HG03439 (cell line): Measurements from ENCODE around the gene GNB1L.

Experiments used
- ATAC-seq: cut with Tn5 transposase; IDR thresholded peaks from one replicate; pipeline ENCODE4 v1.9.1; 2021; ENCODE audit warnings: mild to moderate bottlenecking, moderate library complexity; ENCODE audit not compliant: unreplicated experiment

Gene GNB1L

DNA sequence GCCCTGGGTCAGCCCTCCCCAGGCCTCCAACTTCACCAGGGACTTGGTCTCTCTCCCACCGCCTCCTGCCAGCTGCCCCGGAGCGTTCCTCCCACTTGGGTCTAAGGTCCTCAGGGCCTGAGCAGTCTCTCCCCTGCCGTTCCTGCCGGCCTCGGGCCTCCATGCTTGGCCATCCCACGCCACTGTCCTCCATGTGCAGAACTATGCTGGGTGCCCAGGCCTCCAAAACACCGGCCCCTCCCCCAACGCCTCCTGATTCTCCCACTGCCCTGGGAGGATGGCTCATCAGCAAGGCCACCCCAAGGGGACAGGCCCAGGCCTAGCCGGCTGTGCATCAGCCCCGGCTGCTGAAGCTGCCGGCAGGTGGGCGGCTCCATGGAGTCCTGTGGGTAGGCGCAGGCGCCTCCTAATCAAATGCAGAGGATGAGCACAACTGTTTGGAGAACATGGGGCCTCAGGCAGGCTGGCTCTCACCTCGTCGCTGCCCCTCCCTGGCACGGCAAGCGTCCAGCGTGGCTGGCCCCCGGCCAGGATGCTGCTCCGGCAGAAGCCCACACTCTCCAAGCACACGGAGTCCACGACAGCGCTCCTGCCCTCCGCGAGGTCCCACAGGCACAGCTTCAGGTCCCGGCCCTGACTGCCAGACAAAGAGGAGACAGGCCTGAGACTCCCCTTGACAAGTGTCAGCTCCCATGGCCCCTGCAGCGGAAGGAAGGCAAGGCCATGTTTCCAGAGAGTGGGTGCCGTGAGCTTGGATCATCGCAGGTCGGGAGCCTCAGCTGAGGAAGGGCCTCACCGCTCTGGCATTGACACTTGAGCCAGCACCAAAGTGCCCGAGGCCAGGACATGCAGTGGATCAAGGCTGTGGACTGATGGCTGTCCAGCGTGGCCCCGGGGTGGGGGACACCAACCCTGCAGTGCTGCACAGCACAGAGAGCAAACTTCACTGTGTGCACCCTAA, 42.6 kb downstream of the GNB1L start:
- ATAC-seq, result no peak

DNA sequence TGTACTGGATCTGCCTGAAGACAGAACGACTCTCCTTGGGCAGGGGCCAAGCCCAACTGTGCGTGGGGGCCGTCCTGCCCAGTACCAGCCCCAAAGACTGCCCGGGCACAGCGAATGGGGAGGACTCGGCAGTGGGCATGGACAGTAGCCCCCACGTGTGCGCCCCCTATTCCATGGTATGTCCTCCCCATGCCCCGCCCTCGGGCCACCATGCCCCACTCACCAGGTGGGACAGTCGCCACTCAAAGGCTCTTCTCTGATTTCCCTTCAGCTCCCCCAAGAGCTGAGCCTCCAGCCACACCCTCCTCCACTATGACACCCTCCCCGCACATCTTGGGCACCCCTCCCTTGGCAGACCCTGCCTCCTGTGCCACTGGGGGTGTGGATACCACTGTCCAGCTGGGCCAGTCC, 43.5 kb downstream of the GNB1L start:
- no peak for ATAC-seq

DNA sequence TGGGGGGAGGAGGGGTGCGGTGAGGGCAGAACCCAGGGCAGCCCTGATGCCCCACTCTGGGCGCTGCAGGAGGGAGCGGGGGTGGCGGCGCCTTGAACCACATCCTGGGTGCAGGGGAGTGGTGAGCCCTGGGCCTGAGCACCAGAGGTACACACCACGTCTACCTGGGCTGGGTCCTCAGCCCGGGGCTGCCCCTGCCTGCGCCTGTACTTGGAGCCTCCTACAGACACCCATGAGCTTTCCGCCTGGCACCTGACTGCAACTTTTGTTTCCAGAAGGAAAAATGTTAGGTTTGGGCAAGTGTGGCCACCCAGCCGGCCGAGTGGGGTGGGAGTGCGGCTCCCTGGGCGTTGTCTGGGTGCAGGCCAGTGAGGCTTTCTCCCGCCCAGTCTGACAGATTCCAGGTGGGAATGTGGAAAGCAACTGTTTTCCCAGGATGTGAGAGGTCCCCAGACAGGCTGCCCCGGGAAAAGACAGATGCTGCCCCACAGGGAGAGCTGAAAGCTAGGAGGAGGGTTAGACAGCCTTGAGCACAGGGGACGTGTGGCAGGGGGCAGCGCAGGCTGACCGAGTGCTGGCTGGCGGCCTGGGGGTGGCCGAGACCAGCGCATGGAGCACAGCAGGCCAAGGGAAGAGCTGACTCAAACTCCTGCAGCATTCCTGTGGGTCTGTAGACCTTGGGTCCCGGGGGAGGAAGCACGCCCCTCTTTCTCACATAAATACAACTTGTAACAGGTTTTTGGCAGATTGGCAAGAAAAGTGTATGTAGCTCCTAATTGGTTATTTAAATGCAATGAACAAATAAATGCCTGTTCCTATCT, 44.1 kb downstream of the GNB1L start:
- ATAC-seq, result no peak

DNA sequence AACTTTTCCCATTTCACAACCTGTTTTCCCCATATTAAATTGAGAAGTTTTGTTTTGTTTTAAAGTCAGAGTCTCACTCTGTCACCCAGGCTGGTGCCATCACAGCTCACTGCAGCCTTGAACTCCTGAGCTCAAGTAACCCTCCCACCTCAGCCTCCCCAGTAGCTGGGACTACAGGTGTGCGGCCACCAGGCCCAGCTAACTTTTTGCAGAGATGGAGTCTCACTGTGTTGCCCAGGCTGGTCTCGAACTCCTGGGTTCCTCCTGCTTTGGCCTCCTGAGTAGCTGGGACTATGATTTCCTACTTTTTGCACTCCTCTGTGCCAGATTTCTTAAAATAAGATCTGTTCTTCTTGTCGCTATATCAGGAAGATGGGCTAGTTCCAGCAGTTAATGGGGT, 44.9 kb downstream of the GNB1L start:
- ATAC-seq, result no peak

DNA sequence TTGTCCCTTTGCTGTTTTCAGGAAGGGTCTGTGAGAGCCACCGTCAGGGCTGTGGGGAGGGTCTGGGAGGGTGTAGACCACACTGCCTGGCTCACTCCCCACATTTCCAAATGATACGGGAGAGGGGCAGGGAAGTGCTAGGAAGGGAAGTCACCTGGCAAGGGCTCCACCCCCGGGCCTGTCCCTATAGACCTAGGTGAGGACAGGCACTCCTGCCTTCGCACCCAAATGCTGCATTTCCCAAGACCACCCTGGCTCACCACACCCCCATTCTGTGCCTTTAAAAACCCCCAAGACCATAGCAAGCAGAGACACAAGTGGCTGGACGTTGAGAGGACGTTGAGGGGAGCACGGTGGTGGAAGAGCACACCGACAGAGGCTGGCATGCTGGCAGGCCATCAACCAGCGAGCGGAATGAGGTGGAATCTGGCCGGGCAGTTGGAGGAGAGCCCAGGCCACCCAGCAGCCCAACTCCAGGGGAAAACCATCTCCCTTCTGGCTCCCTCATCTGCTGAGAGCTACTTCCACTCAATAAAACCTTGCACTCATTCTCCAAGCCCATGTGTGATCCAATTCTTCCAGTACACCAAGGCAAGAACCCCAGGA, 45.7 kb downstream of the GNB1L start:
- ATAC-seq, result no peak

DNA sequence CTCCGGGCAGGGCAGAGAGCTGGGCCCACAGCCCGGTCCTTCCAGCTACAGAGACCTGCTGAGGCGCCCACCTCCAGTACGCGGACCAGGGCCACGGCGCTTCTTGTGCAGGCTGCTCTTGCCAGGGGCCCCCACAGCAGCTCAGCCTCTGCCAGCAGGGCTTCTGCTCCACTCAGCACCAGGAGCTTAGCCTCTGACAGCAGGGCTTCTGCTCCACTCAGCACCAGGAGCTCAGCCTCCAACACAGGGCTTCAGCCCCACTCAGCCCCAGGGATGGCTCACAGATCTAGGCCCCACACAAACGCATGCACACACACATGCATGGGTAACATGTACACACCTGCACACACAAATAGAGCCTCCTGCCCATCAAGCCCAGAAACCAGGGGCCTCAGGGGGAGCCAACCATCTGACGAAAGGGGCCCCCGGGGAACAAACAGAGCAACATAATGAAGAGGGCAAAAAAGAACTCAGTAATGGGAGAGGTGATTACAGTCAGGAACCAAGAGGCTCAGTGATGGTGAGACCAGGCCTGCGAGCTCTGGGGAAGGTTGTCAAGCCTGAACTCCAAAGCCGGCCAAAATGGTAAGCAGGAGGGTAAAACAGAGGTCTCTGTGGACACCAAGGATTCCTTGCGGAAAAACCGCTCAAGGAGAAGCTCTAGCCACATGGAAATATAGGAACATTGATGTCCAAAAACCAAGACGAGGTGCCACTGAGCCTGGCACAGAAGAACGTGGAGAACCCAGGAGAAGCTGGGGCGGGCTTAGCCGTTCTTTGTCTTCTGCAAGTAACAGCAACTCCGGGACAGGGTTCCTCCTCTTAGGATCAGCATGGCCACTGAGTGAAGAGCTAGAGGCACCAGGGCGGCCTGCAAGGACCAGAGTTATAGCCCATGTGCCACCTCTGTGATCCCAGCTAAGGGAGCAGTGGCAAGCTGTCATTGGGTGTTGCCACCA, 46.5 kb downstream of the GNB1L start:
- no peak for ATAC-seq

DNA sequence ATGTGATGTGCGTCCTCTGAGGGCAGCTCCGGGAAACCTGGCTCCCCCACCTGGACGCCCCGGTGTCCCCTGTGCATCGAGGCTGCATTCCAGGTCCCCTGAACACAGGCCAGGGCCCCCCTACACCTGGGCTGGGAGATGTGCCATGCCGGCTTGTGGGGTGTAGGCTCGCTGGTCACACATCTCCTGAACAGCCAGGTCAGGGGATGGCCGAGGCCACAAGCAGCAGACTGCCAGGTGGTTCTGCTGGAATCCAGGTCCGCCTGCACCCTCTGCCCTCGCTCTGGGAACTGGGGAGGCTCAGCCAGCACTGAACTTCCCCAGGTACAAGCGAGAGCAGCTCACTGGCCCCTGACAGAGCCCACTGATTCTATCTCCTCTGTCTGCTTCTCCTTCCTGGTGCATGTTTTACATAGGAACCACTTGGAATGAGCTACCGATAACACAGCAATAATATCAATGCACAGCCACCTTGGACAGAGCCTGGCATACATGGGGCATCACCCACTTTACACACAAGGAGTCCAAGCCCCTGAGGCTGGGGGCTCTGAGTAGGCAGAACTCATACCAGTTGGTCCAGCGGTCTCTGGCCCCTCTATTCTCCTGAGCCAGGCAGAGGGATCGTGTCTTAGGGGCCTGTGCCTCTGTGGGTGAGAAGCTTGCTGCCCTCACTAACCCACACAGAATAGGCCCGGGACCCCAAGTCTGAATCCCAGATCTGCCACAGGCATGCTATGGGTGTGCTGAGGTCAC, 47.3 kb downstream of the GNB1L start:
- no peak for ATAC-seq

DNA sequence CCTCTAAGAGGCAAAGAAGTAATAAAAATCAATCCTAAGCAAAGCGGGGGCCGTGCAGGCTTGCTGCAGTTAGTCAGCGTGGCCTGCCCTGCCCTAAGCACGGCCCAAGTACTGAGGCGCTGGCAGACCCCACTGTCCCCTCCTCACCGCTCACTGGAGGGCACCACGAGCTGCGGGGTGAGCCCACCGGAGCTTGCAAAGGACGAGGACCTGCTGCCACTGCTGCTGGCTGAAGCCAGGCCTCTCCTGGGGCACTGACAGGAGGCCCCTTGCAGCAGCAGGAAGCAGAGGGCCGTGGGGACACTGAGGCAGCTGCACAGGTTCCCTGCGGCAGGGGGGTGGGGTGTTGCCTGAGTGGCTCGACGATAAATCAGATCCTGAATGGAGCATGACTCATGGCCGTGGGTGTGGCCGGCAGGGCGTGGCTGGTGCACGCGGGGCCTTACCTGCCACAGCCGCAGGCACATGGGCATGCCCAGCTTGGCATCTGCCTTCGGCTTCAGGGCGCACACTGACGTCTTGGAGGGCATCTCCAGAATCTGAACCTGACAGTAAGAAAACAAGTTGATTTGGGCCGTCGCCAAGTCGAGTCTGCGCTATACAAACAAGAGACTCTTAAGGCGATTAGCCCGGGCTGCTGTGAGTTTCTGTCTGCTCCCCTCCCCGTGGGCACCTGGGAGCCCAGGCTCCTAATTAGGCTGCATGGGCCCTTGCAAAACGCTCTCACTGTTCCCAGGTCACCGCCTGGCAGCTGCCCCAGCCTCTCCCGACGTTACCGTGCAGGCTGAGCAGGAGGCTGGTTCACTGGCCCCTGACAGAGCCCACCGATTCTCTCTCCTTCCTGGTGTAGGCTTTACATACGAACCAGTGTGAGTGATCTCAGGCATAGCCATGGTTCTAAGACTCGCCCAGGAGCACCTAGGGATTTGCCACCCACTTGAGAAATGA, 48.2 kb downstream of the GNB1L start:
- ATAC-seq, result no peak

DNA sequence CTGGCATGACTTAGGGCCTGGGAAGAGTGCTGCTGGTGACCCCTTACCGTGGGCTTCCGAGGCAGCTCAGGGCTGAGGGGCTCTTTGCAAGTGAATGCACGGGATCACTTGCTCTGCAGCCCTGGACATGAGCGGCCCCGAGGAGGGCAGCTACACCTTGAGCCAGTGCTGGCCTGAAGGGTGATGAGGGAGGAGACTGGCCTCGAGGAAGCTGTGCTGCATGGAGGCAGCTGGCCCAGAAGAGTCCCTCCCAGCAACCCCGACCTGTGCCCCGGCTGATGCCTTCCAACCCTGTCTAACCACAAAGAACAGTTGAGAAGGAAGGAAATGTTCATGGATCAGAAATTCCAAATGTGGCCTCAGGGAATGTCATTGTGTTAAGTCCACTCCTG, 48.9 kb downstream of the GNB1L start:
- no peak for ATAC-seq

DNA sequence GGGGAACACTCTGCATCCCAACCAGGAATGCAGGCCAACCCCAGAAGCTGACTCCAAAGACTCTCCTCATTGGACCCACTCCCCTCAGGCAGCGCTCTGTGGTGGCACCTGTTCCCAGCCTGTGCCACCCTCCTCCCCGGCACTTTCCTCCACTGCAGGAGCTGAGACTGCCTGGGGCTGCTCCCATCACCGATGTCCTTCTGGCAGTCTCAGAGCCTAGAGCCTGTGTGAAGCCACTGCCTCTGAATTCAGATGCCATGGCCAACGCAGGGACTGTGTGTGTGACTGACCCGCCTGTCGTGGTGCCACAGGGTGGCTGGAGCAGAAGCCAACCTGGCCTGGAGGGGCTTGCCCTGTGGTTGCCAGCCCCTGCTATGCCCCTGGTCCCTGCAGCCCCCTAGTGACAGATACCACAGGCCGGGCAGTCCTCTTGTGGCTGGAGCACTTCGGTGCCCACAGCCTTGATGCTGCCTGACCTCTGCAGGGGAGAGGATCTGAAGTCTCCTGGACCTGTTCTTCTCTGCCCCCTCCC, 50.9 kb downstream of the GNB1L start:
- ATAC-seq, result no peak

DNA sequence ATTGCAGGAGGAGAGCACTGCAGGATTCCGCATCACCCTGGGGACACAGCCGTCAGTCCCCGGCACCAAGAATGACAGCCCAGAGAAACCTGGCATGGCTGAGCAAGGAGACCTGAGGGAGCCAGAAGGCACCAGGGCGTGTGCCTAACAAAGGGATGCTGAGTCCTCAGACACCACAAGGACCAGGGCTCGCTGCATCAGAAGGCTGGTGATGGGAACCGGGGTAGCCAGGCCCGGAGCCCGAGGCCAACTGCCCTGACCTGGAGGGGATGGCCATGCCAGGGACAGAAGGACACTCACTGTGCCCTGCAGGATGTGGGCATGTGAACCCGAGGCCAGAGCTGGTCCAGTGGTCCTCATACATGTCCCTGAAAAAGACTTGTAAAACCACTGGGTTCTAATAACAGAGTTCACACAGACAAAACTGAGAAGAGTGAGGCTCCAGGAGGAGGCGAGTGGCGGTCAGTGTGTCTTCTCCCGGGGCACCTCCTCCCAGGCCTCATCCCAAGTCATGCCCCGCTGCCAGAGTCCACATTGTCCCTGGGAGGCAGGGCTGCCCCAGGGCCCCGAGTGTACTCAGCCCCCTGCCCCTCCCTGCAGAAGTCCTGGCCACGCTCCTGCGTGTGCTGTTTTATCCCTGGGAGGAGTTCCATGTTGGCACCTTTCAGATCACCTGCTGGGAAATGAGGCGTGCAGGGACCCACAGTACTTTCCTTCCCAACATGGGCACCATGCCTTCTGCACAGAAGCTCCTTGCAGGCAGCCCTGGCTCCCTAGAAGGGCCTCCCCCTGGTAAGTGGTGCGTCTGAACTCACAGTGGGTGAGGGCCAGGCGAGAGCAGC, 51.6 kb downstream of the GNB1L start:
- no peak for ATAC-seq

DNA sequence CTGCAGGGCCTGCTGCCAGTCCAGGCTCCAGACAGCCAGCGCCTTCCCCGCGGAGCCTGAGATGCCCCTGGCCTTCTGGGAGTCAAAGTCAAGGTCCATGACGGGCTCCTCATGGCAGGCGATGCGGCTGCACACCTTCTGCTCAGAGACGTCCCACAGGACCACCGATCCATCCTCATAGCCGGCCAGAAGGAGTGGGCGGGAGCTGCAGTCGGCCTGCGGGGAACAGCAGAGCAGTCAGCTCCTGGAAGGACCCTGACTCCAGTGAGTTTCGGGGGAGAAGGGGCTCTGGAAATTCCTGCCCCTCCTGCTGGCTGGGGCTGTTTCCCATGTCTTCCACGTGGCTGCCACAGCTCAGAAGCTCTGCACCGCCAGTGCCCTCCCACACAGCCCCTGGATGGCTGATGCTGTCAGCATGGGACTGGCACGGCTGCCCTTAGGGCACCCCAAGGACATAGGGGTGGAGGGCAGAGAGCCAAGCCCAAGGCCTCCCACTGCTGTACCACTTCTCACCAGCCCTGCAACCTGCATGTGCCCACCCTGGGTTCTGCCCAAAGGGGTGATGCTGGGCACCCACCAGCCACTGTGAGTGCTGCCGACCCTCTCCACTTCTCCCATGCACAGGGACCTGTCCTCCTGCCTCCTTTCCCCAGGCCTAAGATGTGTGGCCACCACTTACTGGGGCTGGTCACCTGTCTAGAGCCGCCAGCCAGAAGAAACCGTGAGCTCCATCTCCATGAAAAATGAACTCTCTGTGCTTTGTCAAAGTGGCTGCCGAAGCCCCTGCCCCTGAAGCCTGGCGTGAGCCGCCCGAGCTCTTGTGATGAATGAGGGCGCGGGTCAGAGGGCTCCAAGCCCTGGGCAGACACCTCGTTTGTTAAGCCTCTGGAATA, 52.4 kb downstream of the GNB1L start:
- no peak for ATAC-seq

DNA sequence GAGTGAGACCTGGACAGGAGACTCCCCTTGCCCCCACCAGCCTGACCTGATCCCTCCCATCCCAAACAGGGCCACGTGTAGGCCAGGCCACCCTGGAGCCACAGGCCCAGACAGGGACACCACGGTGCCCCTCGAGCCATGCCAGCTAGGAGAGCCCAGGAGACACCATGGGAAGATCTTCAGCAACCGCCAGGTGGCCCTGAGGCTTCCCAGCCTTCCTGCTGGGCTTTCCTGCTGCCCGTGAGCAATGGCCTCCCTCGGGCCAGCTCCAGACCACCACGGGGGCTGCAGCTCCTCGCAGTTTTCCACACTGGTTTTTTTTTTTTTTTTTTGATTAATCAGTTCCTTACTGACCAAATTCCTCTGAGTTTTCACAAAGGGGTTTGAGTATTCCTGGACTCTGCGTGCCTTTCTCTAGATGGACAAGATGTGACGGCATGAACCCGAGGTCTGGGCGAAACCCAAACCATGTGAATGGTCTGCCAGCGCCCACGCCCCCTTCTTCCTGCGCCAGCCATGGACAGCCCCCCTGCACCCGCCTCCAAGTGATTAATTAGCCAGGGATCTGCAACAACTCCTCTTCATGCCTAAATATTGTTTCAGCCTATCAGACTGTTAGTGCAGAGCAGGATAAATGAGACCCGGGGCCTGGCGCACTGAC, 53.2 kb downstream of the GNB1L start:
- no peak for ATAC-seq

DNA sequence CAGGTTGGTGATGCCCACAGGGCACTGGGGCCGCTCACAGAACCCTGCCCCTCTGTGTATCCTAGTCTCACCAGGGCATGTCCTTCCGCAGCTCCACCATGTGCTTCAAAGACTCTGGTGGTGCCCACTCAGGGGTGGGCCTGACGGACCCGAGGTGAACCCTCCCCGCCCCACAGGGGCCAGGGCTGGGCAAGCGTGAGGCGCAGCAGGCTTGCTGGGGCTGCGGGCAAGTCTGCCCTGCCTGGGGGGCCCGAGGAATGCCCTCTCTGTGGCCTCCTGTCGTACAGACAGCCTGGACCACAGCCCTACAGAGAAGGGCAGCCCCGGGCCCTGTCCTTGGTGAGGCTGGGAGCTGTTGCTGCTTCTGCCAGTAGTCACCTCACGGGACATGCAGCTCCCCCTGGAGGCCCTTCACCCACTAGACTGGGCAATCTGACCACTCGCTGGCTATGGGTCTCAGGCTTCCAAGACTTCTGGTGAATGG, 53.9 kb downstream of the GNB1L start:
- ATAC-seq, result no peak

DNA sequence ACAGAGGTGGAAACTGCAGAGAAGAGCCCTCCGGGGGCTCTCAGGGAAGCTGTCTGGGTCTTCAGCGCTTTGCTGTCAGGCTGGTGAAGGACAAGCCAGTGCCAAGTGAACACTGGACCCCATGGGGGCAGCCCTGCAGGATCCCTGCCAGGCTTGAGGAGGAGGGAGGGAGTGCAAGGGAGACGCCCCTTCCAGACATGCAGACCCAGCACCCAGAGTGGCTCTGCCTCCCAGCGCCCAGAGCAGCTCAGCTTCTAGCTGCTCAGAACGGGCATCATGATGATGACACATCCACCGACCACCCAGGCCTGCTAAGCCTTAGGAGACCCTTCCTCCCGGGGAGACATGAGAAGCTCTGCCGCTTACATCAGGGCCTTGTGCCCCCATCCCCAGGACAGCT, 54.4 kb downstream of the GNB1L start:
- ATAC-seq, result no peak
